ENCODE data around the gene DCLK3.

DCLK3 gene

GRCh38 chr3:36763850-36764703 lies at the start of gene DCLK3:
Gene DCLK3 (minus strand): TSS chr3:36764553. CDS start chr3:36764263, 290 bp downstream.
- DNase-seq (ENCODE audit: low read depth), result no peak

GRCh38 chr3:36813305-36813704 lies 49.0 kb upstream of the DCLK3 start:
- no peak for DNase-seq (ENCODE audit: low read depth)

DNA sequence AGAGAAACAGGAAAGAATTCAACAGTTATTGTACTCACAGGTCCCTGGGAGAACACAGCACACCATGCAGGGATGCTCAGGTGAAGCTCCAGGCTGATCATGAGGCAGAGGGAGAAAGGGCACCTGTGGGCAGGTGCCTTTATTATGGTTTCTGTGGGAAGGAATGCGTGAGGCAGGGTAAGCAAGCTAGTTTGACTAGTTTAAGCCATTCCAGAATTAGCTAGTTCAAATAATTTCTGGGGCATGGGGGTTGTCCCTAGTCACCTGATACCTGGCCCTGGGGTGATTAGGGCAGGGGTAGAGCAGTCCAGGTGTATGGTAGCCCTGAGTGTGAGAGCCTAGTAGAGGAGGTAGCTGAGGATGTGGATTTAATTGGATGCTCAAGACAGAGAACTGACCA lies 47.9 kb upstream of the DCLK3 start:
- DNase-seq (ENCODE audit: low read depth), result no peak

GRCh38 chr3:36811768-36812167 lies 47.4 kb upstream of the DCLK3 start:
- DNase-seq (ENCODE audit: low read depth), result no peak

DNA sequence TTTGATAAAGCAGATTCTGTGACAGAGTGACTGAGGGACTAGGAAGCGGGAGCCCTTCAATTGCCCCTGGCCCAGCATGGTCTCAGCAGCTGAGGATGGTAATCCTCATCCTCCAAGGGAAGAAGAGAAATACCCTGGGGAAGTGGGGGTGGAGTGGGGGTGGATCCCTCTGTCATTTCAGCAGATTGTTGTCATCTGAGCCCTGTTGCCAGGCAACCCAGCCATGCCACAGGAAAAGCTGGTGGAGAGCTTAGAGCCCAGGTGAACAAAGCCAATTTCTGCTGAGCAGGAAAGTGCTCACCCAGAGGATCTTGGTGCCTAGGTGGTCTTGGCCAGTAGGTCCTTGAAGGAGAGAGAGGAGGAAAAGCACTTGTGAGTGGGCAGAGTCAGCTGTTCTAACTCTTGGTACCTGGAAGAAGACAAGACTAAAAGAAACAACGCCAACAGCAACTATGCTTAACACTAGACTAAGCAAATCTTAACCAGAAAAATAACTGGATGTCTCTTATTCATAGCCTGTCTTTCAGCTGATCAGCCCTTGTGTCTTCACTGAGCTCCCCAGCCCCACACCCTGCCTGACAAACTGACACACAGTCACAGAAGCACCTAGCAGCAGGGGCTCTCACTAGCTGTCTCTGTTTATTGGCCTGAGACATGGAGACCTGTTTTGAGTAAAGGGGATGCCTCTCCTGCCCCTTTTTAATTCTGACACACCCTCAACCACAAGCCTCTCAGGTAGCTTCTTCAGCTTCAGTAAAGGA lies 40.1 kb upstream of the DCLK3 start:
- no peak for DNase-seq (ENCODE audit: low read depth)

- DNase-seq (ENCODE audit: low read depth), result no peak
Observed at GRCh38 chr3:36803091-36803791, 38.9 kb upstream of the DCLK3 start.

GRCh38 chr3:36800533-36801116 lies 36.3 kb upstream of the DCLK3 start:
- DNase-seq (ENCODE audit: low read depth), result no peak

DNA sequence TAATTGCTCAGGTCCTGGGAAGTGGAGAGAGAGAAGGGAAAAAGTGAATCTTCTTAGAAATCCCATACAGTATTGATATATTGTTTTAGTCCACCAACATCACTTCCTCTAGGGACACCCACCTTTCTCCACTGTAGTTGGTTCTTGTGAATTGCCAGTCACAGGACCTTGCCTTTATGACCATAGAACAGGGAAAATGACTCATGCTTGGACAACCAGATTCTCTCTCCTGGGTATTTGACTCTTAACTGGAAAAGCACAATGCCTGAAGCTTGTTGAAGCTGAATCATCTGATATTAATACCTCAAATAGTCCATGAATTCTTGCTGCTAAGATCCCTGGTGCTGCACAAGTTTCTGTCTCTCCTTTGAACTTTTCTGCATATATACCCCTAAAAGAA lies 32.5 kb upstream of the DCLK3 start:
- no peak for DNase-seq (ENCODE audit: low read depth)

DNA sequence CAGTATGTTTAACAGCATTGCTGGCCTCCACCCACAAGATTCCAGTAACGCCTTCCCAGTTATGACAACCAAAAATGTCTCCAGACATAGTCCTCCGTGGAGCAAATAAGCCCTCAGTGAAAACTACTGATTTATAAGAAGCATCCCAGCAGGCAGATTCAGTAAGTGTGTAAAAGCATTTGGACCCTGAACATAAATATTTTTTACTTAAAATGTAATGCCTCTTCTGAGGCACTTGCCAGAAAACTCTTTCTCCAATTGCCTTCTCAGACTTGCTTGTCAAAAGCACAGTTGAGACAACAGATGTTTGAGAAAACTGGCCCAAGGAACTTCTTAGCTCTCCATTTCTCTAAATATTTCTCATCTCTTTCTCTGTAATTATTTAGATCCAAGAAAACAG lies 31.8 kb upstream of the DCLK3 start:
- no peak for DNase-seq (ENCODE audit: low read depth)

GRCh38 chr3:36795622-36796021 lies 31.3 kb upstream of the DCLK3 start:
- DNase-seq (ENCODE audit: low read depth), result no peak

DNA sequence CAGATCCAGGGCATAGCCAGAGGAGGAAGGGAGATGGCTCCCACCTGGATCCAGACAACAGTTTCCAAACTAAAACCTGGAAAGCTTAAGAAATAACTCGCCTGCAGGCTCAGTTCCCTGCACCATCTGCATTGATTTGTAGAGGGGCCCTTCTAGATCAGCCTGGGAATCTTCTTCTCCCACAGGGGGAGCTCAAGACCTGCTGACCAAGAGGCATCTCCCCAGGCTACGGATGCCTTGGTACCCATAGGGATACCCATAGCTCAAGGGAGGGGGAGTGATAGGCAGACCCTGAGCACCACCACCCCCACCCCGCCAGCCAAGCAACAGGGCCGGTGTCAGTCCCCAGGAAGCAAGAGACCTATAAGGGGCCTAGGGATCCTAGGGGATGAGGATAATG lies 28.0 kb upstream of the DCLK3 start:
- no peak for DNase-seq (ENCODE audit: low read depth)

DNA sequence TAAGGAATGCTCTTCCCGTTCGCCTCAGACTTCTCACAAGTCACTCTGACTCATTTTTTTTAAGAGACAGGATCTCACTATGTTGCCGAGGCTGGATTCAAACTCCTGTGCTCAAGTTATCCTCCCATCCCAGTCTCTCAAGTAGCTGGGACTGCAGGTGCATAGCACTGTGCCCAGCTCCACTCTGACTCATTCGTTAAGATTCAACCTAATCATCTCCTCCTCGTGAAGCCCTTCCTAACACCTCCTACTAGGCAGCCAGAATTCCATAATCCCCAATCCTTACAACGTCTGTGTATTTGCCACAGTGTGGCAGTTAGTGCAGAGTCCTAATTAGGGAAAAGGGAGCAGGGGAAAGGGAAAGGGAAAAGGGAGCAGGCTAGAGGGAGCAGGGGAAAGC lies 26.4 kb upstream of the DCLK3 start:
- DNase-seq (ENCODE audit: low read depth), result no peak

- DNase-seq (ENCODE audit: low read depth), result no peak
Observed at GRCh38 chr3:36786921-36787890, 22.9 kb upstream of the DCLK3 start.

- DNase-seq (ENCODE audit: low read depth), result no peak
Observed at GRCh38 chr3:36784138-36784635, 19.8 kb upstream of the DCLK3 start.

DNA sequence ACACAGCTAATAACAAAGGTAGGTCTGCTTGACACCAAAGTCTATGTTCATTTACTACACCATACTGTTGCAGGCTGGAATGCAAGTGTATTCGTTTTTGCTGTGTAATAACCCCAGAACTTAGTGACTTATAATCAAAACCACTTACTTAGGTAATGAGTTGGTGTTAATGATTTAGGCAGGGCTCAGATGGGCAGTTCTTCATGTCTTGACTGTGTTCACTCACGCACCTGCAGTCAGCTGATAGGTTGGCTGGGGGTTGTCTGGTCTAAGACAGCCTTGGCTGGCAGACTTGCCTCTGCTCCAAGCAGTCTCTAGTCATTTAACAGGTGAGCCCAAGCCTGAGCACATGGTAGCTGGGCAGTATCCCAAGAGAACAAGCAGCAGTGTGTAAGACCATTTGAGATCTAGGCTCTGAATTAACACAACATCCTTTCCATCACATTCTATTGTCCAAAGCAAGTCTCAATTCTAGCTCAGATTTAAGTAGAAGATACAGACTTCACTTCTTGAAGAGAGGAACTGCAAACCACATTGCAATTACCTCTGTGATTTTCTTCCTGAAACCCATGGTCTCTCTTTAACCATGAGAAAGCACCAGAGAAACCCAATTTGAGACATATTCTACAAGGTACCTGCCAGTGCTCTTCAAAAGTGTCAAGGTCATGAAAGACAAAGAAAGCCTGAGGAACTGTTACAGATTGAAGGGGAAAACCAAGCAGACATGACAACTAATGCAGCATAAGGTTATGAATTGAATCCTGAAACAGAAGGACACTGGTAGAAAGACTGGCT lies 13.3 kb upstream of the DCLK3 start:
- no peak for DNase-seq (ENCODE audit: low read depth)

DNA sequence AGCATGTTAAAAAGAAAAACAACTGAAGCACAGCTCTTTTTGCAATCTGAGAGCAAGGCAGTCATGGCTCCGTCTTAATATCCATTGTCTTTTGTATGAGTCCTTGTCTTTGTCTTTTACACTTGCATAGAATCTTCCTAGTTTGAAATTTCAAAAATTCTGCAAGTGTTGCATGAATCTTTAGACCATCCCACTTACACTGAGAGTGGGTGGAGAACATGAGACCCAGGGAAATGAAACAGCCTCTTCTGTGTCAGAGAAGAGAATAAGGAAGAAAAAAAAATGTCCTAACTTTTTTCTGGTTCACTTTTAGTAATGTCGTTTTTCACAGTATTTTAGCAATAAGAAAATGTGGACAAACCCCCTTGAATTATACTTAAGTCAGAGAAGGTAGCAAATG lies 12.1 kb upstream of the DCLK3 start:
- DNase-seq (ENCODE audit: low read depth), result no peak

DNA sequence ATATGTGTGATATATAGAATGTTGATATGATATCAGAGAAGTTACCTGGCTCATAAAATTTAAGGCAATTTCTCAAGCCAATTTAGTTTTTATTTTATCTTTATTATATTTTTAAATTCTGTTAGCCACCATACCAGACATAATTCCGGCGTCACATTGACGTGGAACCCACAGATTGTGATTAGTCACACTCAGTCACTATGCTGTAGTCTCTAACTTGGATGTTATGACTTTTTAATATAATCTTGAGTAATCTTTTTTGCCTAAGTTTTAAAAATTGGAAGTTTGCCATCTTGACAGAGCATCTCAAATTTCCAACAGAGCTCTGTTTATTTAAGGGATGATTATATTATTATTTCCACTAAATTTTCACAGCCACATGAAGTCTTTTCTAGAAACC lies 9.7 kb upstream of the DCLK3 start:
- DNase-seq (ENCODE audit: low read depth), result no peak

DNA sequence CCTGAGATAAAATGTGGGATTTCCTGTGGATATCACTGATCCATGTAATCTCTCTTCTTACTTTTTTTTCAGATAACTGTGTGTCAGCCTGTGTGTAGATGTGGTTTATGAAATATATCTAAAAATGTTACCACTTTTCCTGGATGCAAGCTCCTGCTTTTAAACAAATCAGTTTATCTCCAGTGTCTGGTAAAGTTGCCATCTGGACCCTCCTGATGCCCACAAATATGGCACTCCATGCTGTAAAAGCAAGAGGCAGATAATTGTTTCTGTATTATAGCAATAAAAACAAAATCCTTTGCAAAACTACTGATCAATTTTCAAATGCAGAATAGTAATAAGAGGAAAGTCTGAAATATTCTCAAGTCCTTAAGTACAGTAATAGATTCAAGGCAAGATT lies 7.6 kb upstream of the DCLK3 start:
- DNase-seq (ENCODE audit: low read depth), result no peak

- no peak for DNase-seq (ENCODE audit: low read depth)
Observed at GRCh38 chr3:36769926-36770325, 5.6 kb upstream of the DCLK3 start.

DNA sequence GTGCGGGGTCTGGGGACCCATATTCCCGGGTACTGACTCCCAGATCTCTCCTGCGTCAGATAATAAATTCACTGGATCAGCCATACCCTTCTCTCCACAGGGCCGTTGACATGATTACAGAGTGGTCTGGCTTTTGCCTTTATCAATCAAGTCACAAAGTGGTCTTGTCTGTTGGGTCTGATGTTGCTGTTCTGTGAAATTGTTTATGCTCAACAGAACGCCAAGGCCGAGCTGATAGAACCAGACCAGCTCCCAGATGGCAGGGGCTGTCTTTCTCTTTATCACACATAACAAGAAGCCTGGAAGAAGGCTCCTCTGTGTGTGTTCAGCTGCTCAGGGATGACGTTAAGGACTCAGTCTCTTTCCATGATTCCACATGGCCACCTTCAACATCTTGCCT lies 751 bp upstream of the DCLK3 start:
- DNase-seq (ENCODE audit: low read depth), result no peak
